GM12878 (cell line): ENCODE data around the gene KCNK1. TPM values are rescaled to one million over a fixed set of nuclear protein-coding genes. Genes with fewer than 3 reads are reported as not detected.

ENCODE experiments used
- ATAC-seq: fragments of 200-7000 bp; cut with Tn5 transposase; 3 replicates; pipeline ENCODE4 v1.9.1; 2020; ENCODE audit warnings: mild to moderate bottlenecking, moderate library complexity
- BruUV-seq: library from RNA; stranded (reverse); fragments of 400-500 nt; replicated peaks from 2 replicates; lab custom pipeline; 2021; lab: Mats Ljungman, UMichigan
- CTCF ChIA-PET: fragments of 300-600 bp; sonication (Branson Sonifier 250); formaldehyde crosslinking; extraction: SDS; loops from one replicate; lab custom pipeline; 2021; ENCODE audit warnings: inconsistent platforms; lab: Yijun Ruan, JAX
- POLR2A ChIA-PET: fragments of 350-600 bp; formaldehyde crosslinking; extraction: SDS; loops from one replicate; lab custom pipeline; 2021; ENCODE audit warnings: inconsistent platforms; lab: Charles Lee
- RAD21 ChIA-PET: fragments of 300-600 bp; sonication (Branson Sonifier 250); formaldehyde crosslinking; loops from one replicate; lab custom pipeline; 2023; ENCODE audit warnings: antibody characterized with exemption; ENCODE audit not compliant: unreplicated experiment; lab: Charles Lee
- SMC1A ChIA-PET: fragments of 300-600 bp; sonication (Branson Sonifier 250); formaldehyde crosslinking; loops from one replicate; lab custom pipeline; 2023; ENCODE audit not compliant: unreplicated experiment, uncharacterized antibody; lab: Charles Lee
- DNase-seq: peaks from one replicate; pipeline ENCODE4 v3.0.0-alpha.2; 2011; ENCODE audit warnings: low read depth, low spot score
- FAIRE-seq: peaks from 3 replicates; lab custom pipeline; 2011; peaks lifted over from hg19 to GRCh38; lab: Jason Lieb, UNC
- H2AFZ ChIP-seq: 2 replicates; pipeline ENCODE4 v1.6.0; 2011; ENCODE audit warnings: low read depth, low read length, control low read depth; ENCODE audit not compliant: control insufficient read depth
- H3K27ac ChIP-seq: 2 replicates; pipeline ENCODE4 v1.5.1; 2011; ENCODE audit warnings: control low read depth; ENCODE audit not compliant: control insufficient read depth, insufficient read depth
- H3K27me3 ChIP-seq, 2 experiments: replicated peaks in 1 of 2; 2 replicates each; pipeline versions ENCODE4 v1.6.0 to v1.6.1; 2011; ENCODE audit warnings: low read length in 1 of 2; ENCODE audit not compliant: control insufficient read depth in 2 of 2, insufficient read depth in 2 of 2
- H3K36me3 ChIP-seq, 2 experiments: 2 replicates each; pipeline ENCODE4 v1.5.1; 2011; ENCODE audit warnings: low read length in 1 of 2; ENCODE audit not compliant: control insufficient read depth in 2 of 2, insufficient read depth in 2 of 2
- H3K4me1 ChIP-seq: 2 replicates; pipeline ENCODE4 v1.6.1; 2011; ENCODE audit warnings: mild to moderate bottlenecking, low read length, moderate library complexity, mixed read lengths; ENCODE audit not compliant: control insufficient read depth, insufficient read depth
- H3K4me2 ChIP-seq: 2 replicates; pipeline ENCODE4 v1.6.0; 2011; ENCODE audit warnings: control low read depth; ENCODE audit not compliant: control insufficient read depth, insufficient read depth
- H3K4me3 ChIP-seq: fragments of 200-600 bp; sonication (generic); 2 replicates; pipeline ENCODE4 v1.5.1; 2016
- H3K79me2 ChIP-seq: 2 replicates; pipeline ENCODE4 v1.6.0; 2011; ENCODE audit warnings: low read length; ENCODE audit not compliant: control insufficient read depth, insufficient read depth
- H3K9ac ChIP-seq: 2 replicates; pipeline ENCODE4 v1.8.0; 2011; ENCODE audit warnings: low read length, control low read depth, mixed read lengths; ENCODE audit not compliant: control insufficient read depth, insufficient read depth
- H3K9me3 ChIP-seq: replicated peaks from 3 replicates; pipeline ENCODE4 v1.5.1; 2011; ENCODE audit warnings: mild to moderate bottlenecking, low read length; ENCODE audit not compliant: control insufficient read depth, insufficient read depth
- H4K20me1 ChIP-seq: 2 replicates; pipeline ENCODE4 v1.6.0; 2011; ENCODE audit not compliant: control insufficient read depth, insufficient read depth
- CBX3 ChIP-seq: fragments of 200-600 bp; sonication (generic); IDR thresholded peaks from 2 replicates; pipeline ENCODE4 v1.6.1; 2016; ENCODE audit warnings: low read depth, borderline replicate concordance
- CHD4 ChIP-seq: fragments of 200-600 bp; sonication (generic); IDR thresholded peaks from 2 replicates; pipeline ENCODE4 v1.6.1; 2016; ENCODE audit warnings: mild to moderate bottlenecking
- CREB1 ChIP-seq: IDR thresholded peaks from 2 replicates; pipeline ENCODE4 v1.6.1; 2012; ENCODE audit warnings: low read depth, mild to moderate bottlenecking, inconsistent platforms
- CREM ChIP-seq: IDR thresholded peaks from 2 replicates; pipeline ENCODE4 v1.6.1; 2014; ENCODE audit warnings: antibody characterized with exemption, low read depth
- HDAC6 ChIP-seq: fragments of 200-600 bp; sonication (generic); IDR thresholded peaks from one replicate; pipeline ENCODE4 v1.8.0; 2017; ENCODE audit warnings: antibody characterized with exemption; ENCODE audit not compliant: unreplicated experiment
- IKZF2 ChIP-seq, 2 experiments: fragments of 450-650 bp; IDR thresholded peaks; 2 replicates each; pipeline ENCODE4 v1.6.1; 2017; ENCODE audit warnings: mild to moderate bottlenecking in 2 of 2, moderate library complexity in 2 of 2
- MLLT1 ChIP-seq: fragments of 450-650 bp; IDR thresholded peaks from 2 replicates; pipeline ENCODE4 v1.6.1; 2016; ENCODE audit warnings: mild to moderate bottlenecking
- NBN ChIP-seq: fragments of 450-650 bp; IDR thresholded peaks from 2 replicates; pipeline ENCODE4 v1.6.1; 2016
- PBX3 ChIP-seq: IDR thresholded peaks from 2 replicates; pipeline ENCODE4 v1.6.1; 2011; ENCODE audit warnings: mild to moderate bottlenecking, low read depth, low read length, moderate library complexity; ENCODE audit not compliant: insufficient replicate concordance
- RAD21 ChIP-seq: IDR thresholded peaks from 2 replicates; pipeline ENCODE4 v1.6.1; 2011; ENCODE audit warnings: mild to moderate bottlenecking, low read depth, low read length, moderate library complexity; ENCODE audit not compliant: insufficient read depth
- RB1 ChIP-seq: fragments of 450-650 bp; formaldehyde crosslinking; IDR thresholded peaks from 2 replicates; pipeline ENCODE4 v1.6.1; 2017; ENCODE audit warnings: mild to moderate bottlenecking, borderline replicate concordance
- SKIL ChIP-seq: fragments of 450-650 bp; IDR thresholded peaks from 2 replicates; pipeline ENCODE4 v1.6.1; 2017; ENCODE audit warnings: mild to moderate bottlenecking, low read depth, inconsistent platforms; ENCODE audit not compliant: poor library complexity, severe bottlenecking
- TARDBP ChIP-seq: IDR thresholded peaks from 2 replicates; pipeline ENCODE4 v1.6.1; 2016; ENCODE audit warnings: borderline replicate concordance
- TBL1XR1 ChIP-seq: IDR thresholded peaks from 2 replicates; pipeline ENCODE4 v1.6.1; 2012; ENCODE audit warnings: low read depth, low read length, improper control_type of control experiment
- WRNIP1 ChIP-seq: IDR thresholded peaks from 2 replicates; pipeline ENCODE4 v1.6.1; 2011; ENCODE audit warnings: low read depth, low read length, improper control_type of control experiment, borderline replicate concordance
- ZBTB40 ChIP-seq: fragments of 450-650 bp; IDR thresholded peaks from 2 replicates; pipeline ENCODE4 v1.6.1; 2016; ENCODE audit warnings: mild to moderate bottlenecking, moderate library complexity, borderline replicate concordance
- ZNF622 ChIP-seq: fragments of 450-650 bp; IDR thresholded peaks from 2 replicates; pipeline ENCODE4 v1.6.1; 2017; ENCODE audit warnings: mild to moderate bottlenecking, inconsistent platforms
- WGBS: methylation state at CpG from one replicate; pipeline ENCODE4 v1.1.6; 2016; ENCODE audit warnings: low lambda C conversion rate; ENCODE audit not compliant: insufficient replicate concordance, insufficient coverage; ENCODE audit errors: missing lambda C conversion rate; 5-methylcytosine and 5-hydroxymethylcytosine counted together
- in situ Hi-C: fragments of 300-500 bp; cut with MboI; formaldehyde crosslinking; loops from 9 replicates; pipeline ENCODE4 v1.14.3; 2018; ENCODE audit warnings: mixed read lengths
- intact Hi-C: fragments of 100-400 bp; cut with micrococcal nuclease; formaldehyde crosslinking; loops from one replicate; pipeline ENCODE4 v1.14.2; 2022; ENCODE audit not compliant: unreplicated experiment
- polyA plus RNA-seq, 11 experiments: library from polyadenylated mRNA; depleted of rRNA in 4 of 11; unstranded in 6 of 11; stranded (reverse) in 5 of 11; fragments of >200 nt; fragmentation: Nextera tagmentation in 4 of 11; fragmentation: Illumina TruSeq in 1 of 11; extraction: Ambion mirVana in 4 of 11; extraction: Trizol in 1 of 11; gene quantifications; 1 replicate in 1 of 11; 2 replicates in 10 of 11; pipeline versions ENCODE4 v1.2.1 to v1.2.3, GENCODE V29; 2011 to 2016; ENCODE audit warnings: inconsistent platforms in 2 of 11, missing spikeins in 2 of 11, low read depth in 1 of 11
- total RNA-seq, 4 experiments: library from RNA; depleted of rRNA in 3 of 4; stranded (reverse); fragments of >200 nt in 3 of 4; fragmentation: Illumina TruSeq in 1 of 4; extraction: Trizol in 1 of 4; gene quantifications; 2 replicates each; pipeline versions ENCODE4 v1.2.1 to v1.2.3, GENCODE V29; 2013 to 2021

The KCNK1 gene
- total and polyA plus RNA-seq, 10 of the 15 experiments (the other 5 are each of a cell fraction or from before 2014, with no cell fraction given) = 9.4 to 27.6 (median 15.1) TPM

- Histone ChIP-seq H3K4me2 (no peak overlapping the region), H3K27ac (no peak overlapping the region)
- FAIRE-seq = no peak
- TF ChIP-seq CREB1 = no peak
- TF ChIP-seq TARDBP = no peak
- TF ChIP-seq TBL1XR1 = no peak
- no peak for TF ChIP-seq ZNF622
- no peak for TF ChIP-seq CBX3
- no peak for TF ChIP-seq NBN
- no peak for TF ChIP-seq RAD21
- no peak for TF ChIP-seq PBX3
- no peak for TF ChIP-seq CHD4
- no peak for TF ChIP-seq HDAC6
- TF ChIP-seq SKIL = no peak
- no peak for TF ChIP-seq IKZF2 (IDR thresholded peaks at IDR 0.05)
- TF ChIP-seq ZBTB40 = no peak
- TF ChIP-seq WRNIP1 = no peak
- no peak for TF ChIP-seq CREM
- no peak for TF ChIP-seq RB1
- no peak for TF ChIP-seq MLLT1
These were observed 29.5 kb upstream of the KCNK1 start for GRCh38 chr1:233584376-233584775.

More at GRCh38 chr1:233584376-233584775, 29.5 kb upstream of the KCNK1 start:
- Histone ChIP-seq H3K79me2 (no peaks in the 10 kb centered on the region), H4K20me1 (no peaks in the 10 kb centered on the region), H3K27me3 (no peaks in the 10 kb centered on the region), H2AFZ (no peak overlapping the region), H3K36me3 (no peaks in the 10 kb centered on the region), H3K9ac (no peak overlapping the region), H3K4me1 (peaks cover 5% of the 10 kb centered on the region; the same call in 1 of the 2 replicates), H3K4me3 (no peak overlapping the region), H3K9me3 (no peaks in the 10 kb centered on the region)
- CTCF ChIA-PET = interaction anchor here (1.2 to 1.5 kb wide), 3 partner anchors 12 to 95 kb away, joined by 3 to 4 read pairs (median 3); no protein-coding TSS in a partner anchor
- POLR2A ChIA-PET = interaction anchor here (0.5 to 1.2 kb wide), 2 partner anchors 12 to 216 kb away, joined by 4 read pairs; no protein-coding TSS in a partner anchor
- no peak for DNase-seq
- 45% methylated on average over 4 of the region's 4 CpGs for WGBS
- peak; percentile 24 for ATAC-seq
- SMC1A ChIA-PET = interaction anchor here (0.9 to 1.8 kb wide), 6 partner anchors 9 to 68 kb away, joined by 3 to 8 read pairs (median 4); no protein-coding TSS in a partner anchor
- in situ Hi-C loops = no loop called here
- RAD21 ChIA-PET = interaction anchor here (1.3 to 2.6 kb wide), 3 partner anchors 12 to 146 kb away, joined by 3 to 9 read pairs (median 6); no protein-coding TSS in a partner anchor
- intact Hi-C loops = no loop called here
- no TSS peak for BruUV-seq
